ENCODE data around the gene PLEKHS1.

DNA sequence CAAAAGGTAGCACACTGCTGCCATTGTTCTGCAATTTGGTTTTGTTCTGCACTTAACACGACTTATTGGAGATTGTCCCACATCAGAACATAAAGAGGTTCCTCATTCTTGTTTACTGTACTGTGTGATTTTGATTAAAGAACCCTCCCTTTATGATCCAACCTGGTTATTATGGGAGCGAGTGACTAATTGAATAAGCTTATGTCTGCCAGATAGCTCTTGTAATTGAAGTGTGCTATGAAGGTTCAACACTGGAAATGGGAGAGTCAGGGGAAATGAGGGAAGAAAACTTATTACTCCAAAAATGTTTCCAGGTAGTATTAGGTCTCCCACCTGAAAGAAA, 37.9 kb upstream of the PLEKHS1 start:
- TF ChIP-seq, protein P1, sequence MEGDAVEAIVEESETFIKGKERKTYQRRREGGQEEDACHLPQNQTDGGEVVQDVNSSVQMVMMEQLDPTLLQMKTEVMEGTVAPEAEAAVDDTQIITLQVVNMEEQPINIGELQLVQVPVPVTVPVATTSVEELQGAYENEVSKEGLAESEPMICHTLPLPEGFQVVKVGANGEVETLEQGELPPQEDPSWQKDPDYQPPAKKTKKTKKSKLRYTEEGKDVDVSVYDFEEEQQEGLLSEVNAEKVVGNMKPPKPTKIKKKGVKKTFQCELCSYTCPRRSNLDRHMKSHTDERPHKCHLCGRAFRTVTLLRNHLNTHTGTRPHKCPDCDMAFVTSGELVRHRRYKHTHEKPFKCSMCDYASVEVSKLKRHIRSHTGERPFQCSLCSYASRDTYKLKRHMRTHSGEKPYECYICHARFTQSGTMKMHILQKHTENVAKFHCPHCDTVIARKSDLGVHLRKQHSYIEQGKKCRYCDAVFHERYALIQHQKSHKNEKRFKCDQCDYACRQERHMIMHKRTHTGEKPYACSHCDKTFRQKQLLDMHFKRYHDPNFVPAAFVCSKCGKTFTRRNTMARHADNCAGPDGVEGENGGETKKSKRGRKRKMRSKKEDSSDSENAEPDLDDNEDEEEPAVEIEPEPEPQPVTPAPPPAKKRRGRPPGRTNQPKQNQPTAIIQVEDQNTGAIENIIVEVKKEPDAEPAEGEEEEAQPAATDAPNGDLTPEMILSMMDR (conservative IDR thresholded peaks at IDR 0.05): no peak
- TF ChIP-seq EZH2 (IDR thresholded peaks at IDR 0.05; ENCODE audit: low read depth): no peak

Data from PC-9 (cell line).